Endometrial microvascular endothelial cells (primary cell): ENCODE data around the gene SMAD4. TPM values are rescaled to one million over a fixed set of nuclear protein-coding genes. Genes with fewer than 3 reads are reported as not detected.

Source experiments
- in situ Hi-C: cut with HindIII; loops from 2 replicates; pipeline ENCODE4 v1.10.0; 2017; ENCODE audit warnings: low sequenced_read_pairs, low pct_unique_long_range_greater_than_20kb; ENCODE audit errors: inconsistent ontology term
- total RNA-seq: library from RNA; depleted of rRNA; stranded (reverse); fragments of >200 nt; gene quantifications from one replicate; pipeline ENCODE4 v1.2.3, GENCODE V29; 2015; ENCODE audit errors: inconsistent ontology term

Gene SMAD4
- total RNA-seq, 1 donor from 2014 or later, result 76.7 TPM

- in situ Hi-C loops, result no loop called here
Observed at GRCh38 chr18:51127664-51128063, 97.7 kb downstream of the SMAD4 start.

- in situ Hi-C loops, result no loop called here
Observed at GRCh38 chr18:51128533-51128932, 98.5 kb downstream of the SMAD4 start.

DNA sequence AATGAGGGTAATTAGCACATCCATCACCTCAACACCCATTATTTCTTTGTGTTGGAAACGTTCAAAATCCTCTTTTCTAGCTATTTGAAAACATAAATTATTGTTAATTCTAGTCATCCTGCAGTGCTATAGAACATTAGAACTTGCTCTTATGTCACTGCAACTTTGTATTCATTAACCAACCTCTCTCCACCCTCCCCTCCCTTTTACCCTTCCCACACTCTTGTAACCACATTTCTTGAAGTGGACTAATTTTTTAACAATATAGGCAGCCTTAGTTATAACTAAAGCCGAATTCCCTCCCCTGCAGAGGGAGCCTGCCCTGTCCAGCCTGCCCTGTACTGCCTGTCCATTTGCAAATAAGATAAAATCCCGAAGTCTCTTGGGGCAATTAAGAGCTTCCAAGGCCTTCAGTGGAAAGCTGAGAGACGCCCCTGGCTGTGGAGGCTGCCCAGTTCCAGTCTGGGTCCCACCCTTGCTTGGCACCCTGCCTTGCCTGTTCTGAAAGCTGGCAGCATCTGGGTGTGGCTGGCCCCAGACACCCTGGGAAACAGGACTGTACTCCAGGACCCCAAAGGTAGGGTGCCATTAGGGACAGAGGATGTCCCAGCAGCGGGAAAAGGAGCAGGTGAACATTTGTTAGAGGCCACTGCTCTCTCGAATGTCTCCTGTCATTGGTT is 102.4 kb downstream of the SMAD4 start:
- in situ Hi-C loops, result no loop called here

- in situ Hi-C loops, result no loop called here
Observed at GRCh38 chr18:51133580-51134160, 103.7 kb downstream of the SMAD4 start.

Other genes starting within 250 kb of the SMAD4 start
- gene MRO, start 210.2 kb upstream of the SMAD4 start, total RNA-seq, result not detected
- gene ME2, start 151.1 kb upstream of the SMAD4 start, total RNA-seq, result 68.1 TPM
- gene ELAC1, start 62.2 kb upstream of the SMAD4 start, total RNA-seq, result 13.0 TPM
- 30.4 TPM for gene MEX3C, start 167.5 kb downstream of the SMAD4 start, total RNA-seq